HEK293T (cell line): ENCODE data around the gene PCNX3.

Experiments used
- FOXA1 ChIP-seq: fragments of 450-650 bp; IDR thresholded peaks from 2 replicates; pipeline ENCODE4 v1.6.1; 2016; ENCODE audit warnings: mild to moderate bottlenecking
- FOXK2 ChIP-seq: fragments of 450-650 bp; IDR thresholded peaks from 2 replicates; pipeline ENCODE4 v1.6.1; 2016; ENCODE audit warnings: mild to moderate bottlenecking
- FOXM1 ChIP-seq: fragments of 450-650 bp; IDR thresholded peaks from 2 replicates; pipeline ENCODE4 v1.6.1; 2017; ENCODE audit warnings: mild to moderate bottlenecking, borderline replicate concordance
- HDGF ChIP-seq: fragments of 450-650 bp; IDR thresholded peaks from 2 replicates; pipeline ENCODE4 v1.6.1; 2017; ENCODE audit warnings: antibody characterized with exemption, borderline replicate concordance
- SP1 ChIP-seq: fragments of 450-650 bp; IDR thresholded peaks from 2 replicates; pipeline ENCODE4 v1.6.1; 2017
- TARDBP ChIP-seq: fragments of 450-650 bp; IDR thresholded peaks from 2 replicates; pipeline ENCODE4 v1.6.1; 2016

GRCh38 chr11:65637032-65637557 lies 21.5 kb downstream of the PCNX3 start:
- TF ChIP-seq HDGF (no peak), SP1 (no peak), TARDBP (no peak), FOXK2 (no peak), FOXM1 (no peak), FOXA1 (no peak)
